Mesodermal cell (in vitro differentiated cells): Measurements from ENCODE around the gene WIZ.
"Not testable (repeated sequence)": the region's sequence is repeated elsewhere in the genome, so short reads cannot be mapped to it uniquely, and the experiment has no call there.

ENCODE experiments used
- H3K27ac ChIP-seq: 2 replicates; pipeline ENCODE4 v1.7.0; 2013; ENCODE audit warnings: mild to moderate bottlenecking, low read depth, low read length, moderate library complexity; ENCODE audit not compliant: severe bottlenecking
- H3K36me3 ChIP-seq: 2 replicates; pipeline ENCODE4 v1.7.1; 2013; ENCODE audit warnings: mild to moderate bottlenecking, low read length, moderate library complexity; ENCODE audit not compliant: control insufficient read depth, insufficient read depth
- H3K4me1 ChIP-seq: one replicate; pipeline ENCODE4 v1.7.1; 2013; ENCODE audit warnings: mild to moderate bottlenecking, low read length; ENCODE audit not compliant: insufficient read depth, control insufficient read depth, poor library complexity, severe bottlenecking
- H3K4me3 ChIP-seq: 2 replicates; pipeline ENCODE4 v1.7.0; 2013; ENCODE audit warnings: low read length, control low read depth, mild to moderate bottlenecking; ENCODE audit not compliant: insufficient read depth, poor library complexity, severe bottlenecking; ENCODE audit errors: extremely low read depth
- H3K9me3 ChIP-seq: 2 replicates; pipeline ENCODE4 v1.7.1; 2013; ENCODE audit warnings: mild to moderate bottlenecking, low read length, moderate library complexity; ENCODE audit not compliant: control insufficient read depth
- WGBS, 2 experiments: methylation state at CpG; one replicate each; pipeline ENCODE4 v1.1.5; 2013; ENCODE audit warnings: missing lambda C conversion rate in 2 of 2; ENCODE audit not compliant: insufficient coverage in 2 of 2; 5-methylcytosine and 5-hydroxymethylcytosine counted together

Gene WIZ

GRCh38 chr19:15400521-15401396 is 49.0 kb downstream of the WIZ start:
- H3K36me3 ChIP-seq = peaks cover 91% of the 10 kb centered on the region
- WGBS, 2 experiments = 94 to 97% methylated on average over 15 to 26 of the region's 29 CpGs

GRCh38 chr19:15399635-15400034 is 50.1 kb downstream of the WIZ start:
- Histone ChIP-seq H3K4me1 (peaks cover 2% of the 10 kb centered on the region), H3K4me3 (no peak overlapping the region), H3K9me3 (no peaks in the 10 kb centered on the region), H3K27ac (no peak overlapping the region), H3K36me3 (peaks cover 90% of the 10 kb centered on the region)
- WGBS, 2 experiments = 91 to 96% methylated on average over 11 to 14 of the region's 14 CpGs

More at GRCh38 chr19:15400521-15401396, 49.0 kb downstream of the WIZ start:
- no peaks in the 10 kb centered on the region for H3K9me3 ChIP-seq
- H3K27ac ChIP-seq = no peak overlapping the region
- no peak overlapping the region for H3K4me3 ChIP-seq
- H3K4me1 ChIP-seq = peaks cover 5% of the 10 kb centered on the region

DNA sequence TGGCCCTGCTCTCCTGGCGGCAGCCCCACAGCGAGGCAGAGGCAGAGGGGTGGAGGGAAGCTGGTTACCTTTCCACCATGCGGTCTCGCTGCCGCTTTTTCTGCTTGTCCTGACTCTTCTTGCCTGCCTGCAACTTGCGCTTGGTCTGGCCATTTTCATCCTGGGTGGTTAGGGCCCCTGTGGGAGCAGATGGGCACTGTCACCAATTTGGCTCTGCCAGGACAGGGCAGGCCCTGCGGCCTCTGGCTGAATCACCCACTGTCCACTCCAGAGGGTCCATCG is 50.6 kb downstream of the WIZ start:
- WGBS, 2 experiments = 94 to 100% methylated on average over 7 to 8 of the region's 8 CpGs
- no peaks in the 10 kb centered on the region for H3K9me3 ChIP-seq
- no peak overlapping the region for H3K27ac ChIP-seq
- H3K36me3 ChIP-seq = peaks cover 90% of the 10 kb centered on the region
- H3K4me1 ChIP-seq = no peaks in the 10 kb centered on the region
- H3K4me3 ChIP-seq = no peak overlapping the region

DNA sequence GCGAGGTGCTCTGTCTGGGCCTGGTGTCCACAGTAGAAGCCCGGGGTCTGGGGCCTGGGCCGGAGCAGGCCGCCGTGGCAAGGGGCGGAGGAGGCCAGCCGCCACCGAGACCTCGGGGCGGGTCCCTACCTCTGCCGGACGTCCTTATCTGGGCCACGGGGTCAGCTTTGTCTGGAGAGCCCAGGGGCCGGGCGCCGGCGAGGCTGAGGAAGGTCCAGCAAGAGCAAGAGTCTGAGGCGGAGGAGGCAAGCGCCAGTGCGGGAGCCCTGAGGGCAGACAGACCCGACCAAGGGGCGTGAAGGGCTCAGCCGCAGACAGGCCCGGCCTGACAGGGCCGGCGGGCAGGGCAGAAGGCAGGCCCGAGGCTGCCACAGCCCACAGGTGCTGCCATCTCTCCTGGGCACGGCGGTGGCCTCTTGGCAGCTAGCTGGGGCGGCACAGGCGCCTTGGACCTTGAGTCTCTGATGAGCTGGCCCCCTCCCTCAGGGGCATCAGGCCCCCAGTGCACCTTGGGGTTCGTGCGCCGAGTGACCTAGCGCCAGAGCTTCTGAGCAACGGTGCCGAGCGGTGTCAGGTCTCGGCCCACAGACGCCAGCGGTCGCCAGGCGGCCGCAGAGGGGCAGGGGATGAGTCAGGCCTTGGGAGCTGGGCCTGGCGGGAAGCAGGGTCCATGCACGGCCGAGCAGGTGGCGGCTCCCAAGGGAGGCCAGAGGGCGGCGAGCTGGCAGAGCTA is 51.1 kb downstream of the WIZ start:
- no peaks in the 10 kb centered on the region for H3K9me3 ChIP-seq
- no peak overlapping the region for H3K27ac ChIP-seq
- H3K36me3 ChIP-seq = peaks cover 92% of the 10 kb centered on the region
- no peaks in the 10 kb centered on the region for H3K4me1 ChIP-seq
- no peak overlapping the region for H3K4me3 ChIP-seq
- 97 to 99% methylated on average over 49 of the region's 50 CpGs for WGBS, 2 experiments

- 96 to 97% methylated on average over 9 to 11 of the region's 11 CpGs for WGBS, 2 experiments
- Histone ChIP-seq H3K36me3 (peaks cover 92% of the 10 kb centered on the region), H3K4me3 (no peak overlapping the region), H3K4me1 (no peaks in the 10 kb centered on the region), H3K9me3 (no peaks in the 10 kb centered on the region), H3K27ac (no peak overlapping the region)
Observed at GRCh38 chr19:15397782-15398181, 52.0 kb downstream of the WIZ start.

GRCh38 chr19:15397236-15397635 is 52.5 kb downstream of the WIZ start:
- no peak overlapping the region for H3K4me3 ChIP-seq
- H3K4me1 ChIP-seq = no peaks in the 10 kb centered on the region
- 96 to 98% methylated on average over 6 of the region's 6 CpGs for WGBS, 2 experiments
- H3K36me3 ChIP-seq = peaks cover 92% of the 10 kb centered on the region
- H3K9me3 ChIP-seq = no peaks in the 10 kb centered on the region
- no peak overlapping the region for H3K27ac ChIP-seq

DNA sequence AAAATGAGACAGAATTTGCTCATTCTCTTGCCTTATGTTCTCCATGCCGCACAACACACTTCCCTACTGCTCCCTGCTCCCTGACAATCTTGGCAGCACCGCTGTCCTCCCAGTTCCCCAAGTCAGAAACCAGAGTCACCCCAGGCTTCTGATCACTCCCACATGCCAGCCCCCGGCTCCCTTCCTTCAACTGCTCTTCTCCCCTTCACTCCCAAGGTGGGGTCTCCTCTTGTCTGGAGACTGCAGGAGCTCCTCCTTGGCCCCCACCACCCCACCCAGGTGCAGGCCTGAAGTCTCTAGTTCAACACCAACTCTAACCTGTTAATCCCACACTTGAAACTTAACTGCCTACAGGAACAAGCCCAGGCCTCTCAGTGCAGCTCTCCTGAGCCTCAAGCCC is 53.3 kb downstream of the WIZ start:
- no peak overlapping the region for H3K27ac ChIP-seq
- H3K9me3 ChIP-seq = no peaks in the 10 kb centered on the region
- H3K4me3 ChIP-seq = no peak overlapping the region
- H3K4me1 ChIP-seq = no peaks in the 10 kb centered on the region
- WGBS, 2 experiments = 84 to 98% methylated on average over 3 of the region's 3 CpGs
- peaks cover 91% of the 10 kb centered on the region for H3K36me3 ChIP-seq

GRCh38 chr19:15395251-15395650 is 54.5 kb downstream of the WIZ start:
- H3K27ac ChIP-seq, H3K9me3 ChIP-seq, H3K4me3 ChIP-seq, H3K4me1 ChIP-seq: not testable (repeated sequence)
- 92% methylated on average over 12 to 14 of the region's 17 CpGs for WGBS, 2 experiments
- H3K36me3 ChIP-seq = peaks cover 80% of the 10 kb centered on the region

DNA sequence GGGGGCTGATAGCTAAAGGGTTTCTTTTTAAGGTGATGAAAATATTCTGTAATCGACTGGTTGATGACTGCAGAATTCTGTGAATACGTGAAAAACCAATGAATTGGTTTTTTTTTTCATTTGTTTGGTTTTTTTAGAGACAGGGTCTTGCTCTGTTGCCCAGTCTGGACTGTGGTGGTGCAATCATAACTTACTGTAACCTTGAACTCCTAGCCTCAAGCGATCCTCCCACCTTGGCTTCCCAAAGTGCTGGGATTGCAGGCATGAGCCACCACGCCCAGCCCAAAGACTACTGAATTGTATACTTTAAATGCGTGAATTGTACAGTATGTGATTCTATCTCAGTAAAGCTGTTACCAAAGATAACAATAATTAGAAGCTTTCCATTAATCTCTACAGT is 55.3 kb downstream of the WIZ start:
- Histone ChIP-seq H3K4me3 (no peak overlapping the region), H3K9me3 (no peaks in the 10 kb centered on the region), H3K27ac (no peak overlapping the region), H3K4me1 (no peaks in the 10 kb centered on the region), H3K36me3 (peaks cover 80% of the 10 kb centered on the region)
- 100% methylated on average over 2 of the region's 5 CpGs for WGBS, 2 experiments

DNA sequence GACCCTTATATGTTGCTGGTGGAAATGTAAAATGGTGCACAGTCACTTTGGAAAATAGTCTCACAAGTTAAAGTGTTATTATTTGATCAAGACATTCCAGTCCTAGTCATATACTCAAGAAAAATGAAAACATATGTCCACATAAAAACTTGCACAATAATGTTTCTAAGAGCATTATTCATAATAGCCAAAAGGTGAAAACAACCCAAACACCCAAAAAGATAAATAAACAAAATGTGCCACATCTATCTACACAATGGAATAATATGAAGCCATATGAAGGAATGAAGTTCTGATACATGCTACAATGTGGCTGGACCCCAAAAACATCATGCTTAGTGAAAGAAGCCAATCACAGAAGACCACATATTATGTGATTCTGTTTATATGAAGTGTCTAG is 55.8 kb downstream of the WIZ start:
- Histone ChIP-seq H3K9me3 (no peaks in the 10 kb centered on the region), H3K27ac (no peak overlapping the region), H3K36me3 (peaks cover 80% of the 10 kb centered on the region), H3K4me3 (no peak overlapping the region), H3K4me1 (no peaks in the 10 kb centered on the region)

GRCh38 chr19:15390814-15391213 is 58.9 kb downstream of the WIZ start:
- Histone ChIP-seq H3K4me1 (no peaks in the 10 kb centered on the region), H3K36me3 (peaks cover 76% of the 10 kb centered on the region), H3K9me3 (no peaks in the 10 kb centered on the region), H3K4me3 (no peak overlapping the region), H3K27ac (no peak overlapping the region)
- 88 to 100% methylated on average over 1 to 2 of the region's 2 CpGs for WGBS, 2 experiments
